ENCODE results near the gene GALNTL6. TPM values are rescaled to one million over a fixed set of nuclear protein-coding genes. Genes with fewer than 3 reads are reported as not detected.

GALNTL6 gene
- total RNA-seq, 1 donor: under 0.01 TPM

GRCh38 chr4:172578712-172579111 lies 765.5 kb downstream of the GALNTL6 start:
- no peak for TF ChIP-seq CTCF (IDR thresholded peaks at IDR 0.05; ENCODE audit: extremely low read depth, low read depth, low read length)
- Histone ChIP-seq H3K27me3 (ENCODE audit: insufficient read depth, low read length) (no peaks in the 10 kb centered on the region), H3K4me2 (ENCODE audit: insufficient read depth, low read length) (no peak overlapping the region), H3K79me2 (ENCODE audit: insufficient read depth, low read length) (no peaks in the 10 kb centered on the region), H4K20me1 (ENCODE audit: insufficient read depth, low read length) (no peaks in the 10 kb centered on the region), H3K27ac (ENCODE audit: low read depth, low read length) (no peak overlapping the region), H3K4me3 (ENCODE audit: insufficient read depth, low read length) (no peak overlapping the region), H2AFZ (ENCODE audit: low read length) (no peak overlapping the region), H3K4me1 (ENCODE audit: insufficient read depth, low read length) (no peaks in the 10 kb centered on the region), H3K9me3 (ENCODE audit: low read depth, low read length) (no peaks in the 10 kb centered on the region), H3K36me3 (ENCODE audit: insufficient read depth, low read length) (no peaks in the 10 kb centered on the region)
- no peak for DNase-seq (ENCODE audit: insufficient read length, low spot score, missing footprints)

- Histone ChIP-seq H4K20me1 (ENCODE audit: insufficient read depth, low read length) (no peaks in the 10 kb centered on the region), H3K9me3 (ENCODE audit: low read depth, low read length) (no peaks in the 10 kb centered on the region), H3K4me2 (ENCODE audit: insufficient read depth, low read length) (no peak overlapping the region), H3K79me2 (ENCODE audit: insufficient read depth, low read length) (no peaks in the 10 kb centered on the region), H3K4me3 (ENCODE audit: insufficient read depth, low read length) (no peak overlapping the region), H3K4me1 (ENCODE audit: insufficient read depth, low read length) (no peaks in the 10 kb centered on the region), H3K27ac (ENCODE audit: low read depth, low read length) (no peak overlapping the region), H2AFZ (ENCODE audit: low read length) (no peak overlapping the region), H3K27me3 (ENCODE audit: insufficient read depth, low read length) (no peaks in the 10 kb centered on the region), H3K36me3 (ENCODE audit: insufficient read depth, low read length) (no peaks in the 10 kb centered on the region)
- DNase-seq (ENCODE audit: insufficient read length, low spot score, missing footprints): no peak
- TF ChIP-seq CTCF (IDR thresholded peaks at IDR 0.05; ENCODE audit: extremely low read depth, low read depth, low read length): no peak
Observed at GRCh38 chr4:172584816-172585215, 771.6 kb downstream of the GALNTL6 start.

GRCh38 chr4:172596206-172596605 lies 783.0 kb downstream of the GALNTL6 start:
- Histone ChIP-seq H3K36me3 (ENCODE audit: insufficient read depth, low read length) (no peaks in the 10 kb centered on the region), H3K27ac (ENCODE audit: low read depth, low read length) (no peak overlapping the region), H2AFZ (ENCODE audit: low read length) (no peak overlapping the region), H3K4me1 (ENCODE audit: insufficient read depth, low read length) (no peaks in the 10 kb centered on the region), H3K27me3 (ENCODE audit: insufficient read depth, low read length) (no peaks in the 10 kb centered on the region), H3K79me2 (ENCODE audit: insufficient read depth, low read length) (no peaks in the 10 kb centered on the region), H3K4me2 (ENCODE audit: insufficient read depth, low read length) (no peak overlapping the region), H3K4me3 (ENCODE audit: insufficient read depth, low read length) (no peak overlapping the region), H3K9me3 (ENCODE audit: low read depth, low read length) (no peaks in the 10 kb centered on the region), H4K20me1 (ENCODE audit: insufficient read depth, low read length) (no peaks in the 10 kb centered on the region)
- DNase-seq (ENCODE audit: insufficient read length, low spot score, missing footprints): no peak
- no peak for TF ChIP-seq CTCF (IDR thresholded peaks at IDR 0.05; ENCODE audit: extremely low read depth, low read depth, low read length)

- Histone ChIP-seq H3K27ac (ENCODE audit: low read depth, low read length) (no peak overlapping the region), H3K27me3 (ENCODE audit: insufficient read depth, low read length) (no peaks in the 10 kb centered on the region), H3K4me3 (ENCODE audit: insufficient read depth, low read length) (no peak overlapping the region), H3K4me1 (ENCODE audit: insufficient read depth, low read length) (no peaks in the 10 kb centered on the region), H3K4me2 (ENCODE audit: insufficient read depth, low read length) (no peak overlapping the region), H3K79me2 (ENCODE audit: insufficient read depth, low read length) (no peaks in the 10 kb centered on the region), H2AFZ (ENCODE audit: low read length) (no peak overlapping the region), H3K36me3 (ENCODE audit: insufficient read depth, low read length) (no peaks in the 10 kb centered on the region), H4K20me1 (ENCODE audit: insufficient read depth, low read length) (no peaks in the 10 kb centered on the region), H3K9me3 (ENCODE audit: low read depth, low read length) (no peaks in the 10 kb centered on the region)
- no peak for DNase-seq (ENCODE audit: insufficient read length, low spot score, missing footprints)
- no peak for TF ChIP-seq CTCF (IDR thresholded peaks at IDR 0.05; ENCODE audit: extremely low read depth, low read depth, low read length)
Observed at GRCh38 chr4:172599554-172599953, 786.4 kb downstream of the GALNTL6 start.

Measured in osteoblast (primary cell).